Mesenchymal stem cell (in vitro differentiated cells and primary cell): ENCODE measurements around the gene FAM240A.

Source experiments
- DNase-seq: peaks from one replicate; pipeline ENCODE4 v3.0.0-alpha.2; 2013
- H2AFZ ChIP-seq: one replicate; pipeline ENCODE4 v1.6.1; 2013; ENCODE audit warnings: low read depth, mild to moderate bottlenecking, control low read depth, inconsistent platforms, low read length, moderate library complexity
- H2AK5ac ChIP-seq: 2 replicates; pipeline ENCODE4 v1.6.1; 2013; ENCODE audit warnings: low read length, moderate library complexity, mild to moderate bottlenecking, inconsistent platforms; ENCODE audit not compliant: severe bottlenecking
- H2BK120ac ChIP-seq: one replicate; pipeline ENCODE4 v1.6.1; 2013; ENCODE audit warnings: low read depth, mild to moderate bottlenecking, inconsistent platforms, low read length, moderate library complexity
- H2BK12ac ChIP-seq, 2 experiments: one replicate each; pipeline ENCODE4 v1.6.1; 2013; ENCODE audit warnings: inconsistent platforms in 2 of 2, low read length in 2 of 2, mild to moderate bottlenecking in 2 of 2, moderate library complexity in 2 of 2, control low read depth in 1 of 2
- H2BK15ac ChIP-seq: one replicate; pipeline ENCODE4 v1.6.1; 2013; ENCODE audit warnings: mild to moderate bottlenecking, low read depth, inconsistent platforms; ENCODE audit not compliant: poor library complexity, severe bottlenecking
- H2BK5ac ChIP-seq: 2 replicates; pipeline ENCODE4 v1.6.1; 2013; ENCODE audit warnings: low read depth, mild to moderate bottlenecking, low read length, control low read depth, inconsistent platforms; ENCODE audit not compliant: poor library complexity, severe bottlenecking
- H3K14ac ChIP-seq, 2 experiments: one replicate each; pipeline ENCODE4 v1.6.1; 2013; ENCODE audit warnings: inconsistent platforms in 2 of 2, low read length in 2 of 2, control low read depth in 1 of 2, mild to moderate bottlenecking in 1 of 2, moderate library complexity in 1 of 2
- H3K18ac ChIP-seq, 2 experiments: one replicate each; pipeline ENCODE4 v1.6.1; 2013; ENCODE audit warnings: inconsistent platforms in 2 of 2, low read length in 2 of 2, control low read depth in 1 of 2, low read depth in 1 of 2, mild to moderate bottlenecking in 1 of 2
- H3K23ac ChIP-seq, 2 experiments: one replicate each; pipeline ENCODE4 v1.6.1; 2013; ENCODE audit warnings: inconsistent platforms in 2 of 2, low read length in 2 of 2, mild to moderate bottlenecking in 2 of 2, moderate library complexity in 2 of 2, control low read depth in 1 of 2
- H3K27ac ChIP-seq: 2 replicates; pipeline ENCODE4 v1.5.1; 2013; ENCODE audit warnings: mild to moderate bottlenecking, moderate library complexity, low read length, control low read depth, inconsistent platforms; ENCODE audit not compliant: poor library complexity, severe bottlenecking
- H3K27me3 ChIP-seq, 2 experiments: 2 replicates each; pipeline versions ENCODE4 v1.6.1 to v1.7.0; 2013; ENCODE audit warnings: low read length in 2 of 2, mild to moderate bottlenecking in 2 of 2, moderate library complexity in 2 of 2, control low read depth in 1 of 2, inconsistent platforms in 1 of 2; ENCODE audit not compliant: control insufficient read depth in 1 of 2, insufficient read depth in 1 of 2
- H3K36me3 ChIP-seq, 2 experiments: 2 replicates each; pipeline versions ENCODE4 v1.6.1 to v1.7.0; 2013; ENCODE audit warnings: low read length in 2 of 2, control low read depth in 1 of 2, inconsistent platforms in 1 of 2, low read depth in 1 of 2, mild to moderate bottlenecking in 1 of 2; ENCODE audit not compliant: insufficient read depth in 2 of 2, control insufficient read depth in 1 of 2
- H3K4ac ChIP-seq, 2 experiments: one replicate each; pipeline ENCODE4 v1.6.1; 2013; ENCODE audit warnings: inconsistent platforms in 2 of 2, low read length in 2 of 2, mild to moderate bottlenecking in 2 of 2, moderate library complexity in 2 of 2, control low read depth in 1 of 2, low read depth in 1 of 2
- H3K4me1 ChIP-seq: 2 replicates; pipeline ENCODE4 v1.6.1; 2013; ENCODE audit warnings: low read depth, low read length, control low read depth; ENCODE audit not compliant: control insufficient read depth, insufficient read depth
- H3K4me2 ChIP-seq: 2 replicates; pipeline ENCODE4 v1.6.1; 2013; ENCODE audit warnings: low read length, mild to moderate bottlenecking, inconsistent platforms; ENCODE audit not compliant: poor library complexity, severe bottlenecking
- H3K4me3 ChIP-seq, 2 experiments: 2 replicates each; pipeline versions ENCODE4 v1.5.1 to v1.7.0; 2013; ENCODE audit warnings: low read length in 2 of 2, mild to moderate bottlenecking in 2 of 2, control low read depth in 1 of 2, low read depth in 1 of 2; ENCODE audit not compliant: insufficient read depth in 1 of 2
- H3K79me1 ChIP-seq: replicated peaks from 2 replicates; pipeline ENCODE4 v1.6.1; 2013; ENCODE audit warnings: mild to moderate bottlenecking, control low read depth, low read length, inconsistent platforms; ENCODE audit not compliant: poor library complexity, severe bottlenecking
- H3K9ac ChIP-seq: 2 replicates; pipeline ENCODE4 v1.7.0; 2013; ENCODE audit warnings: mild to moderate bottlenecking, low read length, moderate library complexity
- H3K9me3 ChIP-seq: 2 replicates; pipeline ENCODE4 v1.7.0; 2013; ENCODE audit warnings: mild to moderate bottlenecking, low read length; ENCODE audit not compliant: control insufficient read depth
- H4K8ac ChIP-seq: one replicate; pipeline ENCODE4 v1.6.1; 2013; ENCODE audit warnings: inconsistent platforms, mild to moderate bottlenecking, low read length, moderate library complexity
- H4K91ac ChIP-seq: one replicate; pipeline ENCODE4 v1.6.1; 2013; ENCODE audit warnings: mild to moderate bottlenecking, low read length, inconsistent platforms
- WGBS: methylation state at CpG from one replicate; pipeline ENCODE4 v1.1.7; 2013; ENCODE audit warnings: mixed read lengths; 5-methylcytosine and 5-hydroxymethylcytosine counted together

FAM240A gene

GRCh38 chr3:46665763-46666452, 53.6 kb downstream of the FAM240A start:
- Histone ChIP-seq H3K4me1 (peaks cover 8% of the 10 kb centered on the region), H2BK5ac (no peak overlapping the region), H2BK12ac (no peak overlapping the region), H3K4me3 (no peak overlapping the region), H2AK5ac (no peak overlapping the region), H2AFZ (no peak overlapping the region), H4K91ac (no peak overlapping the region), H2BK120ac (no peak overlapping the region), H3K9ac (no peak overlapping the region), H3K4ac (no peak overlapping the region), H3K14ac (no peak overlapping the region), H3K23ac (no peak overlapping the region), H3K27me3 (peaks cover 13 to 38% of the 10 kb centered on the region in 2 experiments), H3K4me2 (no peak overlapping the region), H3K27ac (no peak overlapping the region), H3K9me3 (no peaks in the 10 kb centered on the region), H3K36me3 (no peaks in the 10 kb centered on the region), H3K18ac (no peak overlapping the region), H4K8ac (no peak overlapping the region), H2BK15ac (no peak overlapping the region), H3K79me1 (no peaks in the 10 kb centered on the region)
- WGBS, result 78% methylated on average over 8 of the region's 9 CpGs
- no peak for DNase-seq

GRCh38 chr3:46666453-46666845, 54.1 kb downstream of the FAM240A start:
- Histone ChIP-seq H3K23ac (no peak overlapping the region), H3K79me1 (no peaks in the 10 kb centered on the region), H2BK120ac (no peak overlapping the region), H3K9ac (no peak overlapping the region), H3K4me1 (peaks cover 8% of the 10 kb centered on the region), H2BK5ac (no peak overlapping the region), H3K4ac (no peak overlapping the region), H3K4me3 (no peak overlapping the region), H3K27me3 (peaks cover 13 to 35% of the 10 kb centered on the region in 2 experiments), H3K9me3 (no peaks in the 10 kb centered on the region), H2BK15ac (no peak overlapping the region), H4K8ac (no peak overlapping the region), H2AK5ac (no peak overlapping the region), H4K91ac (no peak overlapping the region), H3K36me3 (no peaks in the 10 kb centered on the region), H3K14ac (no peak overlapping the region), H2BK12ac (no peak overlapping the region), H3K18ac (no peak overlapping the region), H2AFZ (no peak overlapping the region), H3K4me2 (no peak overlapping the region), H3K27ac (no peak overlapping the region)
- no peak for DNase-seq
- 81% methylated on average over 7 of the region's 7 CpGs for whole genome bisulfite sequencing

GRCh38 chr3:46667061-46667621, 54.8 kb downstream of the FAM240A start:
- H2AK5ac ChIP-seq, result no peak overlapping the region
- H3K18ac ChIP-seq, result no peak overlapping the region
- no peaks in the 10 kb centered on the region for H3K79me1 ChIP-seq
- H3K4ac ChIP-seq, result no peak overlapping the region
- H3K36me3 ChIP-seq, result no peaks in the 10 kb centered on the region
- H4K91ac ChIP-seq, result no peak overlapping the region
- no peak overlapping the region for H3K14ac ChIP-seq
- H3K9me3 ChIP-seq, result no peaks in the 10 kb centered on the region
- no peak overlapping the region for H2AFZ ChIP-seq
- H4K8ac ChIP-seq, result no peak overlapping the region
- no peak overlapping the region for H3K27ac ChIP-seq
- H2BK15ac ChIP-seq, result no peak overlapping the region
- no peak overlapping the region for H3K9ac ChIP-seq
- no peak for DNase-seq
- peaks cover 13 to 32% of the 10 kb centered on the region in 2 experiments for H3K27me3 ChIP-seq
- no peak overlapping the region for H3K4me3 ChIP-seq
- no peak overlapping the region for H3K4me2 ChIP-seq
- H3K4me1 ChIP-seq, result peaks cover 8% of the 10 kb centered on the region
- no peak overlapping the region for H2BK120ac ChIP-seq
- H2BK5ac ChIP-seq, result no peak overlapping the region
- H2BK12ac ChIP-seq, result no peak overlapping the region
- 88% methylated on average over 8 of the region's 8 CpGs for WGBS
- H3K23ac ChIP-seq, result no peak overlapping the region

- Histone ChIP-seq H3K14ac (no peak overlapping the region), H3K23ac (no peak overlapping the region), H3K4ac (no peak overlapping the region), H2BK12ac (no peak overlapping the region), H3K27ac (no peak overlapping the region), H3K9ac (no peak overlapping the region), H3K9me3 (no peaks in the 10 kb centered on the region), H3K4me1 (peaks cover 8% of the 10 kb centered on the region), H2BK15ac (no peak overlapping the region), H2BK5ac (no peak overlapping the region), H3K79me1 (no peaks in the 10 kb centered on the region), H3K4me2 (no peak overlapping the region), H4K8ac (no peak overlapping the region), H2AK5ac (no peak overlapping the region), H3K36me3 (no peaks in the 10 kb centered on the region), H3K4me3 (no peak overlapping the region), H3K18ac (no peak overlapping the region), H4K91ac (no peak overlapping the region), H2BK120ac (no peak overlapping the region), H2AFZ (no peak overlapping the region), H3K27me3 (peaks cover 13 to 31% of the 10 kb centered on the region in 2 experiments)
- WGBS, result 92% methylated on average over 9 of the region's 9 CpGs
- no peak for DNase-seq
These were observed 55.3 kb downstream of the FAM240A start for GRCh38 chr3:46667657-46668056.
